GM19455 (cell line): ENCODE data around the gene TEKT1.
"Not testable (repeated sequence)": the region's sequence is repeated elsewhere in the genome, so short reads cannot be mapped to it uniquely, and the experiment has no call there.

Source experiments
- ATAC-seq: cut with Tn5 transposase; IDR thresholded peaks from one replicate; pipeline ENCODE4 v1.9.1; 2021; ENCODE audit not compliant: unreplicated experiment

Gene TEKT1

GRCh38 chr17:6816368-6816767 is 15.2 kb downstream of the TEKT1 start:
- not testable (repeated sequence) for ATAC-seq

- ATAC-seq = no peak
Measured at GRCh38 chr17:6815775-6816174, 15.8 kb downstream of the TEKT1 start.

- no peak for ATAC-seq
Measured at GRCh38 chr17:6812295-6812694, 19.2 kb downstream of the TEKT1 start.

GRCh38 chr17:6811510-6811909 is 20.0 kb downstream of the TEKT1 start:
- no peak for ATAC-seq

GRCh38 chr17:6800422-6801027 is 31.0 kb downstream of the TEKT1 start:
- ATAC-seq = no peak

- ATAC-seq = no peak
Measured at GRCh38 chr17:6799738-6800137, 31.8 kb downstream of the TEKT1 start.

GRCh38 chr17:6797718-6798351 is 33.7 kb downstream of the TEKT1 start:
- no peak for ATAC-seq

GRCh38 chr17:6796887-6797490 is 34.5 kb downstream of the TEKT1 start:
- no peak for ATAC-seq

- no peak for ATAC-seq
Measured at GRCh38 chr17:6796017-6796886, 35.3 kb downstream of the TEKT1 start.

- ATAC-seq = no peak
Measured at GRCh38 chr17:6793748-6794493, 37.6 kb downstream of the TEKT1 start.

GRCh38 chr17:6789146-6789545 is 42.4 kb downstream of the TEKT1 start:
- ATAC-seq = no peak

GRCh38 chr17:6787081-6787693 is 44.3 kb downstream of the TEKT1 start:
- ATAC-seq = no peak

GRCh38 chr17:6786618-6787017 is 44.9 kb downstream of the TEKT1 start:
- ATAC-seq = no peak

- no peak for ATAC-seq
Measured at GRCh38 chr17:6782244-6782643, 49.3 kb downstream of the TEKT1 start.

- ATAC-seq = no peak
Measured at GRCh38 chr17:6780886-6781285, 50.6 kb downstream of the TEKT1 start.

- ATAC-seq = no peak
Measured at GRCh38 chr17:6780001-6780400, 51.5 kb downstream of the TEKT1 start.

GRCh38 chr17:6779411-6779810 is 52.1 kb downstream of the TEKT1 start:
- no peak for ATAC-seq

GRCh38 chr17:6775871-6776405 is 55.6 kb downstream of the TEKT1 start, which contains the start of gene FBXO39:
Gene FBXO39, plus strand, starts transcription at chr17:6776215. Its CDS starts 3,654 bp downstream, at chr17:6779869.
- no peak for ATAC-seq

GRCh38 chr17:6774906-6775305 is 56.6 kb downstream of the TEKT1 start:
- not testable (repeated sequence) for ATAC-seq

- ATAC-seq = no peak
Measured at GRCh38 chr17:6772016-6772415, 59.5 kb downstream of the TEKT1 start.
